ENCODE data around the gene UBE4A.

Gene UBE4A

DNA sequence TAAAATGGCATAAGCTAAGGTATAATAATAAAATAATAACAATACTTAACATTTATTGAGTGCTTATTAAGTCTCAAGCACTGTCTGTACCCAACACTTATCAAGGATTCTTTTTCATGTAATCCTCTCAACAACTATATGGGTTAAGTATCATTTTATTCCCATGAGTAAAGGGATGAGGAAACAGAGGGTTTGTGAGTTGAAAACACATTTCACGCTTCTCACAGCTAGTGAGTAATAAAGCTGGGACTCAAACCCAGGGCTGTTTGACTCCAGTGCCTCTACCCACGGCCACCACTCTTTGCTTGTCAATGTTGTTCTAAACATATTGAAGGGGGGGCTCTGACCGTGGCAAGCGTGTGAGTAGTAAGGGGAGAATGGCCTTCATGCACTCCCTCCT, 46.2 kb upstream of the UBE4A start:
- intact Hi-C loops (cut with DNase I; ENCODE audit: low total_unique reads) = no loop called here
- H3K9me3 ChIP-seq = no peaks in the 10 kb centered on the region
- peaks cover 0 to 16% (median 5%) of the 10 kb centered on the region in 4 donors for H3K4me1 ChIP-seq

DNA sequence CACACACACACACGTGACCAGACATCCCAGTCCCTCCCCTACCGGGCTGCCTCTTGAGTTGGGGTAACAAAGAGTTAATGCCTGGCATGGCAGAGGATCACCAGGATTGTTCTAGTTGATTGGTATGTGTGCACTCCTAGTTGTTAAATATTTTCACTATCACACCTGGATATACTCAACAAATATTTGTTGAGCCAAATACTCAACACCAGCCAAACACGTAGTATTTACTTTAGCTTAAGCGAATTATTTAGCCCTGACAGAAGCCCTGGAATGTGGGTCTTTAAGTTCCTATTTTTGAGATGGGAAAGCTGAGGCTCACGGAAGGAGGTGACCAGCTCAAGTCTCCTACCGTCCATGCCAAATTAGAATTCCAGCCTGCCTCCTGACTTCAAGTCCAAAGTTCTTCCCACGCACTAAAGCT, 44.4 kb upstream of the UBE4A start:
- TF ChIP-seq, protein P1, sequence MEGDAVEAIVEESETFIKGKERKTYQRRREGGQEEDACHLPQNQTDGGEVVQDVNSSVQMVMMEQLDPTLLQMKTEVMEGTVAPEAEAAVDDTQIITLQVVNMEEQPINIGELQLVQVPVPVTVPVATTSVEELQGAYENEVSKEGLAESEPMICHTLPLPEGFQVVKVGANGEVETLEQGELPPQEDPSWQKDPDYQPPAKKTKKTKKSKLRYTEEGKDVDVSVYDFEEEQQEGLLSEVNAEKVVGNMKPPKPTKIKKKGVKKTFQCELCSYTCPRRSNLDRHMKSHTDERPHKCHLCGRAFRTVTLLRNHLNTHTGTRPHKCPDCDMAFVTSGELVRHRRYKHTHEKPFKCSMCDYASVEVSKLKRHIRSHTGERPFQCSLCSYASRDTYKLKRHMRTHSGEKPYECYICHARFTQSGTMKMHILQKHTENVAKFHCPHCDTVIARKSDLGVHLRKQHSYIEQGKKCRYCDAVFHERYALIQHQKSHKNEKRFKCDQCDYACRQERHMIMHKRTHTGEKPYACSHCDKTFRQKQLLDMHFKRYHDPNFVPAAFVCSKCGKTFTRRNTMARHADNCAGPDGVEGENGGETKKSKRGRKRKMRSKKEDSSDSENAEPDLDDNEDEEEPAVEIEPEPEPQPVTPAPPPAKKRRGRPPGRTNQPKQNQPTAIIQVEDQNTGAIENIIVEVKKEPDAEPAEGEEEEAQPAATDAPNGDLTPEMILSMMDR (IDR thresholded peaks at IDR 0.05) = no peak
- Histone ChIP-seq H3K4me1 (peaks cover 0 to 16% (median 5%) of the 10 kb centered on the region in 4 donors), H3K4me3 (no peak overlapping the region), H3K27ac (no peak overlapping the region), H3K27me3 (peaks cover 0 to 48% of the 10 kb centered on the region in 2 donors), H3K36me3 (no peaks in the 10 kb centered on the region), H3K9me3 (no peaks in the 10 kb centered on the region)
- DNase-seq = no peak
- intact Hi-C loops (cut with DNase I; ENCODE audit: low total_unique reads) = no loop called here

More for the DNA sequence above, 46.2 kb upstream of the UBE4A start:
- peaks cover 0 to 44% of the 10 kb centered on the region in 2 donors for H3K27me3 ChIP-seq
- no peak overlapping the region for H3K27ac ChIP-seq
- no peak overlapping the region for H3K4me3 ChIP-seq
- no peak for DNase-seq
- TF ChIP-seq, protein P1 (IDR thresholded peaks at IDR 0.05) = no peak
- H3K36me3 ChIP-seq = no peaks in the 10 kb centered on the region

DNA sequence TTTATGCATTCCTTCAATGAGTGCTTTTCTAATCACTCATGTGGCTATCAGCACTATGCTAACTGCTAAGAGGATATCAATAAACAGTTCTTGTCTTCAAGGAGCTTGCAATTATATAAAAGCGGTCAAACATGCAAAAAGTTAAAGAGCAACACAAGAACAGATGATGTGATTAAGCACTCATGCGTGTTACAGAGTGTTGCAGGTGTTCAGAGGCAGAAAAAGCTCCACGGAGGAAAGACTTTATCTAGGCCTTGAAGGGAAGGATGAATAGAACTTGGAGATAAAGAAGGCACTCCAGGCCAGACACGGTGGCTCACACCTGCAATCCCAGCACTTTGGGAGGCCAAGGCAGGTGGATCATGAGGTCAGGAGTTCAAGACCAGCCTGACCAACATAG, 41.3 kb upstream of the UBE4A start:
- DNase-seq = no peak
- TF ChIP-seq, protein P1 (IDR thresholded peaks at IDR 0.05) = no peak
- peaks cover 0 to 16% (median 5%) of the 10 kb centered on the region in 4 donors for H3K4me1 ChIP-seq
- intact Hi-C loops (cut with DNase I; ENCODE audit: low total_unique reads) = no loop called here
- no peaks in the 10 kb centered on the region for H3K9me3 ChIP-seq
- H3K4me3 ChIP-seq = no peak overlapping the region
- no peaks in the 10 kb centered on the region for H3K36me3 ChIP-seq
- H3K27me3 ChIP-seq = peaks cover 0 to 38% of the 10 kb centered on the region in 2 donors
- no peak overlapping the region for H3K27ac ChIP-seq

DNA sequence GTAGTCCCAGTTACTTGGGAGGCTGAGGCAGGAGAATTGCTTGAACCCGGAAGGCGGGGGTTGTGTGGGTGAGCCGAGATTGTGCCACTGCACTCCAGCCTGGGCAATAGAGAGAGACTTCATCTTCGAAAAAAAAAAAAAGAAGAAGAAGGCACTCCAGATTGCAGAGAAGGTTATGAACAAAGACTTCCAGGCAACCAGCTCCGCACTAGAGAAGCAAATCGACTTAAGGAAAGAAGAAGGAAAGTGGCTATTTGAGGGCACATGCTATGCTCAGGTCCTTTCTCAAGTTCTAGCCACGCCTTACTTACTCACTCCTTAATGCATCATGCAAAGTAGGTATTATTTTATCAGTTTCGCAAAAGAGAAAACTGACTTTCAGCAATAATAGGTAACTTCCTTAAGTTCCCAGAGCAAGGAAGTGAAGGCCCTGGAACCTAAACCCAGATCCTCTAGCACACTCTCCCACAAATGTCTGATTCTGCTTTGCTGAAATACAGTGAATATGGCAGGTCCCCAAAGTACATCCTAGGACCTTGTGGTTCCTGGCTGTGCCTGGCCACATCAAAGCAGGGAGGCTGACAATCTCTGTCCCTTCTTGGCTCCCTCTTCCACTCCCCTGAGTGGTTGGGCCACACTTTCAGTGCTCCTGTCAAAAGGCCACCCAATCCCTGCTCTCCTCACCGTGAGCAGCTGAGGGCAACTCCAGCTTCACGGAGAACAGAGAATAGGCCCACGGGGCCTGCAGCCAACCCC, 40.6 kb upstream of the UBE4A start:
- H3K27me3 ChIP-seq = peaks cover 0 to 32% of the 10 kb centered on the region in 2 donors
- DNase-seq = no peak
- TF ChIP-seq, protein P1 (IDR thresholded peaks at IDR 0.05) = no peak
- H3K4me1 ChIP-seq = peaks cover 0 to 16% (median 5%) of the 10 kb centered on the region in 4 donors
- H3K9me3 ChIP-seq = no peaks in the 10 kb centered on the region
- H3K36me3 ChIP-seq = no peaks in the 10 kb centered on the region
- intact Hi-C loops (cut with DNase I; ENCODE audit: low total_unique reads) = no loop called here
- no peak overlapping the region for H3K4me3 ChIP-seq
- H3K27ac ChIP-seq = no peak overlapping the region

DNA sequence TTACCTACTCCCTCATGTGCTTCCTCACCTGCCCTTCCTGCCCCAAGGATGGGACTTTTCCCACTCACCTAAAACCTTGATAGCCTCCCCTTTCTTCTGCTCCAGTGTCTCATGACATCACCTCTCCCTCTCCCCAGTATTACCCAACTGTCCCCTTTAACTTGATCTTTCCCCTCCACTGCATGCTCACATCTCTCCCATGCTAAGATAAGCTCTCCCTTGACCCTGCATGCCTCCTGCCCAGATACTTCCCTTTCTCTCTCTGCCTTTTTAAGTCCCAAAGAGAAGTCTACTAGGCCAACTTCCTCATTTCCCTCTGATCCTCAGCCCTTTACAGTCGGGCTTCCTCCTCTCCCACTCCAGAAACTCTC, 40.1 kb upstream of the UBE4A start:
- TF ChIP-seq, protein P1 (IDR thresholded peaks at IDR 0.05) = no peak
- Histone ChIP-seq H3K27ac (no peak overlapping the region), H3K4me3 (no peak overlapping the region), H3K4me1 (peaks cover 0 to 16% (median 5%) of the 10 kb centered on the region in 4 donors), H3K27me3 (peaks cover 0 to 26% of the 10 kb centered on the region in 2 donors), H3K36me3 (no peaks in the 10 kb centered on the region), H3K9me3 (no peaks in the 10 kb centered on the region)
- no peak for DNase-seq
- intact Hi-C loops (cut with DNase I; ENCODE audit: low total_unique reads) = no loop called here
